Skeletal muscle cell (primary cell): ENCODE measurements around the gene CCDC34.

Experiments used
- DNase-seq: peaks from one replicate; pipeline ENCODE4 v3.0.0-alpha.2; 2010; ENCODE audit warnings: low read depth
- H3K4me3 ChIP-seq: 2 replicates; pipeline ENCODE4 v1.5.1; 2011; ENCODE audit warnings: low read depth, mild to moderate bottlenecking, control low read depth, low read length, moderate library complexity

CCDC34 gene, protein sequence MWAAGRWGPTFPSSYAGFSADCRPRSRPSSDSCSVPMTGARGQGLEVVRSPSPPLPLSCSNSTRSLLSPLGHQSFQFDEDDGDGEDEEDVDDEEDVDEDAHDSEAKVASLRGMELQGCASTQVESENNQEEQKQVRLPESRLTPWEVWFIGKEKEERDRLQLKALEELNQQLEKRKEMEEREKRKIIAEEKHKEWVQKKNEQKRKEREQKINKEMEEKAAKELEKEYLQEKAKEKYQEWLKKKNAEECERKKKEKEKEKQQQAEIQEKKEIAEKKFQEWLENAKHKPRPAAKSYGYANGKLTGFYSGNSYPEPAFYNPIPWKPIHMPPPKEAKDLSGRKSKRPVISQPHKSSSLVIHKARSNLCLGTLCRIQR

DNA sequence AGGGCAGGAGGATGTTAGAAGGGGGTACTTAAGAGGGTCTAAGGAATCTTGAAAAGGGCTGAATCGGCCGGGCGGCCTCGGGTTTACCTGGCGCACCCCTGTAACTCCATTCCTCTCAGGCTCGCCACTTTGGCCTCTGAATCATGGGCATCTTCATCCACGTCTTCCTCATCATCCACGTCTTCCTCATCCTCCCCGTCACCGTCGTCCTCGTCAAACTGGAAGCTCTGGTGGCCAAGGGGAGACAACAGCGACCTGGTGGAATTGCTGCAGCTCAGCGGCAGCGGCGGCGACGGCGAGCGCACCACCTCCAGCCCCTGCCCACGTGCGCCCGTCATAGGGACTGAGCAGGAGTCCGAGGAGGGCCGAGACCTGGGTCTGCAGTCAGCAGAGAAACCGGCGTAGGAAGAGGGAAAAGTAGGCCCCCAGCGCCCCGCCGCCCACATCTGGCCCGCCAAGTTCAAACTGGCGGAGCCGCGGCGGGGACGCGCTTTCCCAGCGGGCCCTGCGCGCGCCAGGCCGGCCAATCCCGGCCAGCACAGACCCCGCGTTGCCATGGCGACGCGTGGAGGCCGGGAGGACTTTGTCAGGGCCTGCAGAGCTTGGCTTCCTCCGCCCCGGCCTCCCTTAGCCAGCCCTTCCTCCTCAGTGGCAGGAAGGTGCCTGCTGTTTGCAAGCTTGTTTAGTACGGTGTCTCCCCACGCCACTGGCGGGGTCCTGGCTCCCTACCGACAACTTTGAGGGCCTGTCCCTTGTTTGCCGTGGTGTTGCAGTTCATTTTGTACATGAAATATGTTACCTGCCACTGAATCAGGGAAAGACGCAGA, at the start of gene CCDC34:
Gene CCDC34 (minus strand): TSS at position 467 of the 827 bp plus-strand sequence. CDS start 21 bp downstream, at position 446.
- H3K4me3 ChIP-seq = peak within 1 kb of the TSS; percentile 86
- peak; percentile 82 for DNase-seq

DNA sequence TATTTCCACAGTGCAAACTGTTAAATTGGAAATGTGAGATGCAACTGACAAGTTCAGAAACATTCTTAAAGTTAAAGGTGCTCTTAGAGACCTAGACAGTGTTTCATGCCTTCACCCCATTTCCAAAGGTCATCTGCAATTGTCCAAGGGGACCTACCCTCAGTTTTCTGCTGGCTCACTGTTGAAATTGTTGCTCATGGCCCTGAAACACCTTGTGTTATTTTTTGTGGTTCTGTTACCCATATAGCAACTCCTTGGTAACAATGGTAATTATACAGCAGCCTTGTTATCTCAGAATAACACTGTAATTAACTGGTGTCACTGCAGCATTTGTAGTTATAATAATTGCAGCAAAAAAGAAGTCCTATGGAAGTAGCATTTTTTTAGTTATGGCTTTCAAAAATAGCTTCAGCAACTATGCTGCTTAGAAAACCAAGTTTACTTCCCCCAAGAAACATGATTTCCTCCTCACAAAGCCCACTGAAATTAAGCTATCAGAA, 49.2 kb upstream of the CCDC34 start:
- DNase-seq = no peak
- H3K4me3 ChIP-seq = no peak overlapping the region

DNA sequence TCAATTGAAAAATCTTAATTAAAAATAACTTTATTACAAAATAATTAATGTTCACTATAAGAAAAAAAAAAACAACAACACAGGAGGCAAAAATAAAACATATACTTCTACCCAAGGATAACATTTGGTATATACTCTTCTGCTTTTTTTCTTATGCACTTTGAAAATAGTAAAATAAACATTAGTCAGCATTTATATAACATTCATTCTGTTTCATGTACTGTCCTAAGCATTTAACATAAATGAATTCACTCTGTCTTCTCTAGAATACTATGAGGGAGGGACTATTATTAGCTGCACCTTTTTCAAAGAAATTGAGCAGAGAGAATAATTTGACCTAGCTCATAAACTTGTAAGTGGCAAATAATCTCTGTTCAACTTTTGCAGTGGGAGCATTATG, 48.3 kb upstream of the CCDC34 start:
- H3K4me3 ChIP-seq = no peak overlapping the region
- no peak for DNase-seq

DNA sequence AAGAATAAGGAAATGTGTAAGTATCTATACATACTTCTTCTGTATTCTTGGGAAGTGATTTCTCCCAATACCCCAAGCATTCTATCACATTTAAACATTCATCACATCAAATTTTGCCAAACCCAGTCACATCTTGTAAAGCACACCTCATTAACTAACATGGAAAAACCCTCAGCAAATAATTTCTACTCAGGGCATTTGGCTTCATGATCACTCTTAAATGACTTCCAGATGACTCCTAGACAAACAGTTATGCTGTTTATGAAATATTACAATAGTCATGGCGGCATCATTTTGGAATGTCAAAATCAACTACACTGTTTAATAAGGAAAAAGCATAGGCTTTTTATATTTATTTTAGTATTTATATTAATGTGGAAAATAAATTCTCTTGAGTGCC, 47.3 kb upstream of the CCDC34 start:
- DNase-seq = no peak
- no peak overlapping the region for H3K4me3 ChIP-seq

DNA sequence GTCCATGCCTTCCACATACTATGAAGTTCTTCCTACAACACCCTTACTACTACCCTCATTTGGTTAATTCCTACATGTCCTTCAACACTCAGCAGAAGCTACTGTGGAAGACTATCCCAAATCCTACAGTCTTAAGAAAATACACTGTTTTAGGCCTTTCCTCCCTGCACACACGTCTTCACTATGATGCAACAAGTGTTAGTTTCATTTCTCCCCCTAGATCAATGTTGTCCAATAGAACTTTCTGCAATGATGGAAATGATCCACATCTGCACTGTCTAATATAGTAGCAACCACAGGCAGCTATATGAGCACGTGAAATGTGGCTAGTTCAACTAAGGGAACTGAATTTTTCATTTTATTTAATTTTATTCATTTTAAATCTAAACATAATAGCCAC, 46.7 kb upstream of the CCDC34 start:
- H3K4me3 ChIP-seq = no peak overlapping the region
- no peak for DNase-seq

DNA sequence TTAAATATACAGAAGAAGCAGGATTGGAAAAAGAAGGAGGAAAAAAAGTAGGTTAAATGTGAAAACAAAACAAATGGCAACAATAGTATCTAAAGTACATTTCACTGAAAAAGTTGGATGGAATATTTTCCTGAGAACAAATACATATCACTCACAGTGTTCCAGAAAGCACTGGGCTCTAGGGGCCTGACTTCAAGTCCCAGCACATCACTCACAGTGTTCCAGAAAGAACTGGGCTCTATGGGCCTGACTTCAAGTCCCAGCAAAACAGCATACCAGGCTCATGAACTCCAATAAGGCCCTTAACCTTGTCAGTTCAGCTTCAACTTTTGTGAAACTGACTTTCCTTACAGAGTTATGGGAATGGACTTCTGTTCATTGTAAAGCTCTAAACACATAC, 46.0 kb upstream of the CCDC34 start:
- no peak for DNase-seq
- no peak overlapping the region for H3K4me3 ChIP-seq

DNA sequence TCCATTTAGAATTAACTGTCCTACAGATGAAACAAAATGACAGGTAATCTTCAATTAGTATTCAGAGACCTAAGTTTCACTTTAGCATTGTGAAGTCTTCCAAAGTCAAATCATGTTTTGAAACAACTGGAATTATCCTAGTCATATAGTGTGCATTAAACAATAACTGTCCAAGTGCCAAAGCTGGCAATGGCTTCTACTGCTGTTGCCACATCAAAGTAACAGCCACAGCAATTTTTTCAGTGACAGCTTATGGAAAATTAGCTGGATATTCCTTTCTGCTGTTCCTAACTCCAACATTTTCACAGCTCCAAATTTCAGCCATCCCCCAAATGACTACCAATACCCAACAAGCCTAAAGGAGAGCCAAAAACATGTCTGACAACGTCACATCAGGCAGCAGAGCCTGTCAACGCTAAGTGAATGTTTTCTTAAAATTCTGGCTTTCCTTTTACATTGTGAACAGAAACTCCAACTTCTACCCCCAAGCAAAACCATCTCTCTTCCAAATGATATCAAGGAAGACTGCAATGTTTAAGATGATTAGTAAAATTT, 45.3 kb upstream of the CCDC34 start:
- H3K4me3 ChIP-seq = no peak overlapping the region
- DNase-seq = no peak

DNA sequence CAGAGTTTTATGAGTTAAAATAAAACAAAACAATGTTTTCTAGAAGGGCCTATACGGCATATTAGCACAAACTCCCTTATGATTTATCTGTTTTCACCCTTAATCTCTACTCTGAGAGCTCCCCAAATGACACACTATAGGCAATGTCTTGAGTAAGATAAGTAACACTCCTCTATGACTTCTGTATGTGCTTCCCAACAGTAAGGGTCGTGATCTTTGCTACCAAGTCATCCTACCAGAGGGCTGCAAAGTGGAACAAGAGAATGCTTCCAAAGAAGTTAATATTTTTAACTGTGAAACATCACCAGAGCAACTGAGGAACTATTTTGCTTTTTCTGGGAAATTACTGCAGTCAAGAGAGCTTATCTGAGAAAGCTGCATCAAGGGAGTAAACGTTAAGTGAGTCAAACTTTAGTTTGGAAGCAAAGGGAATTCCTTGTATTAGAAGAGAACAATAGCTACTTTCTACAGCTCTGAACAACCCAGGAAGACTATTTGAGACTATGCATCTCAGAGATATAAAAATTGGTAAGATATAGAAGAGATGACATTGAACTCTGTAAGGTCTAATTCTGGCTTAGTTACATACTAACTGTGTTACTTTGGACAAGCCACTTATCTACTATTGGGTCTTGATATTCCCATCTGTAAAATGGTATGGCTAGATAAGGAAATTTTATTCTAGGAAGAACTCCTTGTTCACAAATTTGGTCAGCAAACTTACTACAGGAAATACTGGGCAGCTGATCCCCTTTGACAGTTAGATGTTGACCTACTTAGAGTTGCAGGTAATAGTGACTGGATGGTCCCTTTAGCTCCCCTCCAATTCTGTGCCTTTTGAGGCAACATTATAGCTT, 43.7 kb upstream of the CCDC34 start:
- H3K4me3 ChIP-seq = no peak overlapping the region
- no peak for DNase-seq

DNA sequence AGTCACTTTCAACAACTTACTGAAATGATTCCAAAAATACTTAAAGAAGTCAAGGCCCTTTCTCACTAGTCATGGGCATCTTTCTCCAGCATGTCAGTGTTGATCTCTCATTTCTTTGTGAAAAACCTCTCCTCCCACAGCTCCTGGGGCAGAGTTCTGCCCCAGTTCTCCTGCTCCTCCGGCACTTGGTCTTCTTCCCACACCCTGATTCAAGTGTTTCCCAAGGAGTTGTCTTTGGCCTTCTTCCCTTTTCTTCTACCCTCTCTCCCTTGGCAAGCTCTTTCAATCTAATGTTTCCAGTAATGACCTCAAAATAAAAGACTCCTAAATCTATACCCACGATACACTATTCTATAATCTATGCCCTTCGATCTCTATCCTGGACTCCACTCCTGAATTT, 42.1 kb upstream of the CCDC34 start:
- no peak overlapping the region for H3K4me3 ChIP-seq
- DNase-seq = no peak

DNA sequence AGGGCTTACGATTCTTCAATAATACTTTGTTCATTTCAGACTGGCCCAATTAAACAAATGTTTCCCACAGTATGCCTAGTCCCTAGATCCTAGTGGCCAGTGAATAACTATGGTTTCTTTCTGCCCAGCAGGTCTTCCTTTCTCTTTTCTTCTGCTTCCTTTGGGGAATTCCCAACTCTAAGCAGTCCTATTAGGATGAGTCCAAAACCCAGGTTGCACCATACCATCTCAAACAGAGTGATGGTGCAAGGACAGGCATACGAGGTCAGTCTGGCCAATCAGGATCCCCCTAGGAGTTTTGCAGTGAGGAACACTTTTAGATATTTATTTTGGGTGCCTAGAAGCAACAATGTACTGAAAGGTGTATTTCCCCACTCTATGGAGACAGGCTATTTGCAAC, 41.4 kb upstream of the CCDC34 start:
- no peak overlapping the region for H3K4me3 ChIP-seq
- DNase-seq = no peak

DNA sequence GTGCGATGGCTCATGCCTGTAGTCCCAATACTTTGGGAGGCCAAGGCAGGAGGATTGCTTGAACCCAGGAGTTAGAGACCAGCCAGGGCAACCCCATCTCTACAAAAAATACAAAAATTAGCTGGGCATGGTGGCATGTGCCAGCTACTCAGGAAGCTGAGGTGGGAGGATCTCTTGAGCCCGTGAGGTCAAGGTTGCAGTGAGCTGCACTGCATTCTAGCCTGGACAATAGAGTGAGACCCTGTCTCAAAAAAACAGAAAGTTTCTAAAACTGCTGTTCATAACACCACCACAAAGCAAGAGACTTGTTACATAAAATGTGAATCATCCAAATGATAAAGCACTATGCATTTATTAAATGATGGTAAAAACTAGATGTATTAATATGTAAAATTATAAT, 40.2 kb upstream of the CCDC34 start:
- no peak for DNase-seq
- H3K4me3 ChIP-seq = no peak overlapping the region

DNA sequence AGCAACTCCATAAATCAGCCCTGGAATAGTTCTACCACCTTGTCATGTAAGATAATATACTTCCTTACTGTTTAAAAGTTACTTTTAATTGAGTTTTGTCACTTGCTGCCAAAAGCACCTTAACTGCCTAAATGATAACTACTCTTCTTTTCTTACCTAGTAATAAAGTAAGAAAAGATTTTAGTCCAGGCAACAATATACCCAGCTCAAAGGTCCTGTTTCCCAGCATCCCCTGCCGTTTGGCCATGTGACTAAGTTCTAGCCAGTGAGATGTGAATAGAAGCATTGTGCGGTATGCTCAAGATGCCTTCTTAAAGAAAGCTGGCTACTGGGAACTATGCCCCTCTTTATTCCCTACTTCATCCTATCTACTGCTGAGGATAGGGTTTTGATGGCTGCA, 39.4 kb upstream of the CCDC34 start:
- H3K4me3 ChIP-seq = no peak overlapping the region
- DNase-seq = no peak

DNA sequence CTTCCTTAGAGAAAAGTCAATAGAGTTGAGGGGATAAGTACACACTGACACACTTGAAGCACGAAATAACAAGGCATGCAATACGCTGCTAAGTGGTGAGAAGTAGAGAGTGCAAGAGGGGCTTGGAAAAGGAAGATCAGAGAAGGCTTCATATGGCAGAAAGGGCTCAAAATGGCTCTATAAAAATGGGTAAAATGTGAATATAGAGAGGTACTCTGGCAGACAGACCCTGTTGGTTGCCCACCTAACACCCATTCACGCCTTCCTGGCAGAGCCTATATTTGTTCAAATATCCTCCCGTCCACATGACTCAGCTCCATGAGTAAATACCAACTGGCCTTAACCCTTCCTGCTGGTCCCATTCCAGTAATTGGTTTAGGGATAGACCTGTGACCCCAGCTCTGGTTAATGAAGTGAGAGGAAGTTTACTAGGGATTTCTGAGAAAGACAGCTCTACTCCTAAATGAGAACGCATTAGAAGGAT, 38.9 kb upstream of the CCDC34 start:
- H3K4me3 ChIP-seq = no peak overlapping the region
- DNase-seq = no peak

DNA sequence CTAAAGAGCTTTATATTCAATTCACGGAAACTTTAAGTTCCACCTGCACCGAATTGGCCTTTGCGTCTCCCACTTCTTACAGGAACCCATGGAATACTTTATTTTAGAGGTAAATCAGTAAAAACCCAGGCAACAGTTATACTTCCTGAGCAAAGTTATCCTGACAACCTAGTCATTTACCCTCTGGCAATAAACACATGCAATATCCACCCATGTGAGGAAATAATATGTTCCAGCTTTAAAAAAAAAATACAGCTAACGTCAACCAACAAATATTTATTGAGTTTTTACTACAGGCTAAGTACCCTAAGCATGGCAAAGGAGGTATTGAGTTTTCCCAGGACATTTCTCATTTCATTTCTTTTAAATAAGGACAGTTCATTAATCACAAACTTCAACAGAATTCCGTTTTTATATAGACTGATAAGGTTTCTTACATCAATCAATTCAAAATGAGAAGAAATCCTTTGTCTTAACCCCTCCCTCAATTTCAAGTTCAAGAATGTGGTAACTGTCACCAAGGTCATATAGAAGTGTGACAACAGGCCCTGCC, 38.3 kb upstream of the CCDC34 start:
- no peak overlapping the region for H3K4me3 ChIP-seq
- DNase-seq = no peak

DNA sequence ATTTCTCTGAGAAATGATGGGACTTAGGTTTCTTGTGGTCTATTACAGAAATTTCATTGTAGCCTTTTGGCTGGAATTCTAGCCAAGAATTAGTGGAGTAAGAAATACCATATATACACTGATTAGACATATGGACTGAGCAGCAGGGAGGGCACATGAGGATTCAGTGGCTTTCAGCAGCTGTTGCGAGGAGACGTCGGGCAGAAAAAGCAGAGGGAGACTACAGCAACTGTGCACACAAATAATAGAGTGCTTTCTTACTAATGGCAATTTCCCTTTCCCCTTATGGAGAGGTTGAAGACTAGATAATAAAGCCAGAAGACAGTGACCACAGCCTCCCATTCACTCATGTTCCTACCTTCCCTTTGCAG, 35.4 kb upstream of the CCDC34 start:
- H3K4me3 ChIP-seq = no peak overlapping the region
- DNase-seq = peak; percentile 22

DNA sequence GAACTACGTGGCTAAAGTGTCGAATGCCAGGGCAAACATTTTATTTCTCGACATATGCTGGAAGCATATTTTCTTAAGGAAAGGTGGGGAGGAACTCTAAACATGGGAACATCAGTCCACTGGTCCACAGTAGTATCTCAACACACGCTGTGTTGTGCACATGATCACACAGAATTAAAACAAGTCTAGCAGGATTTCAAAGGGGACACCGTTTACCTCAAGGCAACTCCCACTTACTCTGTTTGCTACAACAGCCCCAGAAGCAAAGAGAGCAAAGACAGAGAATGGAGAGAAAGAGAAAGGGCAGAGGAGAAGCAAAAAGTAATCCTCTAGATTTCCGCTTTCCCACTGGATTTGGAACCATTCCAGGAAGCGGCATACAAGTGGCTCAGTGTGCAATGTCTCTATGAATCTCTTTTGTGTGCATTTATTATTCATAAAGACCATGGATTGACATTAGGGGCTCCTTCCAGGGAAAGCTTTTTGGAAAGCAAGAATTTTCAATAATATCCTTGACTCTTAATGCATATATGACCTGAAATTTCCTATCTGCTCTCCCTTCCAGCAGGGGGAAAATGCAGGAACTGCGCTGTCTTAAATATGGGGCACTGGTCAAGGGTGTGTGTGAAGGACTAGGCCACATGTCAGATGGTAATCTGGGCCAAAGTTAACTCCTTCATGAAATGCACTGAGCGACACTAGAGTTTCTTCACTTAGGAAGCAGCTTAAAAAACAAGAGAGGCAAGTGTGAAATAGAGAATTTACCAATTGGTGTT, 34.8 kb upstream of the CCDC34 start:
- DNase-seq = no peak
- no peak overlapping the region for H3K4me3 ChIP-seq

DNA sequence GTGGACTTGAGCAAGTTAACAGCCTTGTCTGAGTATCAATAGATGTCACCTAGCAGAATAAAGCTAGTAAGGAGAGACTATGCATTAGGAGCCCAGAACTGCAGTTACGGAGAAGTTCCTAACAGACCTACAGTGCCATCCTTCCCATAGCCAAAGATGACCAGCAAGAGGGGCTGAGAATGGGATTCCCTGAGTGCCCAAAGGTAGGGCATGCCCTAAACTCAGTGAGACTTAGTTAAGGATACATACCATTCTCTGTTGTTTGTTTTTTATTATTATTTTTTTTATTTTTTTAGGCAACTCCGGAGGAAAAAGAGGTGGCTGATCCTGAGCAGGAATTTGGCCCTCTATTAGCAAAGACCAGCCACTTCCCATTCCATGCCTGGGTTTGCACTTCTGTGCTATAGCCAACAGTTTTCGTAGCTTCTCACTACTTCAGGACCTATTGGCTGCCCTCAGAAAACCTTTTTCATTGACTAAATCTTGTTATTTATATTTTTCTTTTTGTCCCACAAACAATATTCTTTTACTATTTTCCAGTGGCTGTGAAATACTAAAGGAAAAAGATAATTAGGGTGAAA, 33.3 kb upstream of the CCDC34 start:
- no peak for DNase-seq
- no peak overlapping the region for H3K4me3 ChIP-seq
